NCI-H748 (cell line): ENCODE measurements around the gene CEP85.

Experiments used
- DNase-seq: peaks from one replicate; lab custom pipeline; 2025; ENCODE audit not compliant: unreplicated experiment; lab: John Stamatoyannopoulos, UW

The CEP85 gene

GRCh38 chr1:26276432-26276838, 42.4 kb downstream of the CEP85 start:
- no peak for DNase-seq

- DNase-seq, result no peak
These were observed 43.3 kb downstream of the CEP85 start for GRCh38 chr1:26277261-26277661.

DNA sequence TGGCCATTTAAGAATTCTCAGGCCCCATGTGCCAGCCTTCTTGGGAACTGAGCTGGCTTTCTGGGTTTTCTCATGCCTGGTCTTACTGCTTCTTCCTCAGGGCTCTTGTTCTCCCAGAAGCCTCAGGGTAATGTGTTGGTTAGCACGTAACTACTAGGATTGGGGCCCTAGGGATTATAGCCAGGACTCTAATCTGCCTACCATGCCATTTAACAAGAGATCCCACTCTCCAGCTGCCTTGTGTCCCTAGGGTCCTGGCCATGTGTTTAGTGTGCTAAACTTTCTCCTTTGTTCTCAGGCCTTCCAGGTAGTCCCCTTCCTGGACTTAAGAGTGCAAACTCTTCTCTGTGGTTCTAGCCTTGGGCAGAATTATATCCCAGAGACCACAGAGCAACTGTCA, 43.7 kb downstream of the CEP85 start:
- DNase-seq, result no peak

DNA sequence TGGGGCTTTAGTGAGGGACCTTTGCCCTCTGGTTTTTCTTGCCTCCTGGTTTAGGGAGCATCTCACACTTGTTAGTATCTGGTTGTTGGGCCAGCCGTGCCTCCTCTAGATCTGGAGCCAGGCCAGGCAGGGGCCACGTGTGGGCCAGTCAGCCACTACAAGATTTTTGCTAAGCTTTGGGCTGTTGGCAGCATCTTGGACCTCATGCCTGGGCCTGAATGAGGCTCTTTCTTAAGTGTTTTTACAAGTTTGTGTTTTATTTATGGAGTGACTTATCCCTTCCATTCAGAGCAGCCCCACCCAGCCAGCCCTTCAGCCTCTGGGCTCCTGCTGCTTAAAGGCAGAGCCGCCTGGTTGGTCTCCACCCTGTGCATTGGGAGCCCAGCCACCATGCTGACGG, 44.3 kb downstream of the CEP85 start:
- no peak for DNase-seq

GRCh38 chr1:26278724-26279455, 44.9 kb downstream of the CEP85 start:
- no peak for DNase-seq

- DNase-seq, result peak; percentile 79
These were observed 45.7 kb downstream of the CEP85 start, which contains the start of gene SH3BGRL3 for GRCh38 chr1:26279456-26280332. Gene SH3BGRL3, plus strand, starts transcription at chr1:26280086. Its CDS starts 70 bp downstream, at chr1:26280156.

GRCh38 chr1:26280333-26281042, 46.5 kb downstream of the CEP85 start:
- DNase-seq, result no peak

- no peak for DNase-seq
These were observed 47.3 kb downstream of the CEP85 start for GRCh38 chr1:26281091-26281958.

DNA sequence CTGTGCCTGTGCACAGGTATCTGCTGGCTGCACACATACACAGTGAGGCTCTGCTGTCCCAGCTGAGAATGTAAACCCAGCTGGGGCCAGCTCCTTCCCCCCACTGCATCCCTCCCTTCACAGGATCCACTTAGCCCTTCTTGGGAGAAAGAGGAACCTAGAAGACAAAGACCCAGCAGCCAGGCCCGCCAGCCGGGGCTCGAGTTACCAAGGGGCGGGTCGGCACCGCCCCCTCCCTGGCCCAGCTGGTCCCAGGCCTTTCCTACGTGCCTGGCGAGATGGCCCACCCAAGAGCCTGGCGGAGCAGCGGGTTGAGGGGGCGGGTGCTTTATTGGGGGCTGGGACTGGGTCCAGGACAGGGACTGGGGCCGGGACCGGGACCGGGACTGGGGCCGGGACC, 48.0 kb downstream of the CEP85 start:
- peak; percentile 13 for DNase-seq

DNA sequence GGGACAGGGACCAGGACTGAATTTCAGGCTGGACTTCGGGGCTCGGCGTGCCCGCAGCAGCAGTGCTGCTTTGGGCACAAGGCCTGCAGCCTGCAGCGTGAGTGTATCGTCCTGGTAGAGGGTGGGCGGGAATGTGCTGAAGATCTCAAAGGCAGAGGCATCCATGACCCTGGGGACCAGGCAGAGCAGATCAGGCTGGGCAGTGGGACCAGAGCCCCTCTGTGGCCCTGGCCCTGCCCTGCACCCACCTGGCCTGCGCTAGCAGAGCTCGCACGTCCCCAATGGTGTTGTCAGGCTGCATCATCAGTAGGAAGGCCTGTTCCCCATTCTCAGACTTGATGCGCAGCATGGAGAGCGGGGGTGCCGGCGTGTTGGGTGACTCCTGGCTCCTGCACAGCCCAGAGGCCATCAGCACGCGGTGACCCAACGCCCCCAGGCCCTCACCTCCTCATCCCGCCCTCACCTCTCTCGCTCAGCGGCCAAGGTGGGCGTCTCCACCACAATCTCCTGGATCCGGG, 48.5 kb downstream of the CEP85 start:
- no peak for DNase-seq

- no peak for DNase-seq
These were observed 49.4 kb downstream of the CEP85 start for GRCh38 chr1:26283279-26283853.

GRCh38 chr1:26283871-26284596, 50.0 kb downstream of the CEP85 start:
- DNase-seq, result no peak

- peak; percentile 37 for DNase-seq
These were observed 50.8 kb downstream of the CEP85 start for GRCh38 chr1:26284597-26285347.

GRCh38 chr1:26285366-26286063, 51.5 kb downstream of the CEP85 start:
- peak; percentile 21 for DNase-seq

- DNase-seq, result no peak
These were observed 52.0 kb downstream of the CEP85 start for GRCh38 chr1:26286064-26286416.

DNA sequence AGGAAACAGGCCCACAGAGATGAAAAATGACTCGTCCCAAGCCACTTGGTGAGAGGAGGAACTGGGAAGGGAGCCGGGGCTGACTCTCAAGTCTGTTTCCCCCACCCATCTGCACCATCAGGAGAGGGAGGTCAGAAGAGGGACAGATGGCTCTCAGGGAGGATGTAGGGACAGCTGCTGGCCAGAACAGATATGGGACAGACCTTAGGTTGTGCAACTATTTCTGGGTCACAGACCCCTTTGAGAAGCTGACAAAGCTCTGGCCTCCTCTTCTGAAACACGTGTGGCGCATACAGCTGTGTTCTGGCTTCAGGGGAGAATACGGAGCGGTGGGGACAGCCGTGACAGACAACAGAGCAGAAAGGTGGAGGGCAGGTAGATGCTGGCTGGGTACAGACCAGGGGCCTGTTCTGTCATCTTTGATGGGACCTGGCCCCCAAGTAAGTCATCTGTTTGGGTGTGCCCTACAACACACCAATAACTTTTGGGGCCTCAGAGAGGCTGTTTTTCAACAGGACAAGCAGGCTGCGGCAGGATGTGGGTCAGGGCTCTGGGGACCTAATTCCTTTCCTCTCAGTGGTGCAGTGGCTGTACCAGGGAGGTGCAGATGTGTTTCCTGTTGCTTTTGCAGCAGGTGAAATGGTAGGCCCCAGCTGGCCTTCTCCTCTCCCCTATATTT, 53.2 kb downstream of the CEP85 start:
- no peak for DNase-seq

- no peak for DNase-seq
These were observed 53.8 kb downstream of the CEP85 start for GRCh38 chr1:26287811-26288210.
